SK-N-SH (cell line): ENCODE data around the gene MMP3. TPM values are rescaled to one million over a fixed set of nuclear protein-coding genes. Genes with fewer than 3 reads are reported as not detected.

Experiments
- CTCF ChIA-PET: fragments of 300-600, 350-600 bp; formaldehyde crosslinking; extraction: SDS; loops from one replicate; lab custom pipeline; 2021; lab: Yijun Ruan, JAX
- POLR2A ChIA-PET: fragments of 350-600 bp; sonication (Branson Sonifier 250); formaldehyde crosslinking; extraction: SDS; loops from one replicate; lab custom pipeline; 2020; ENCODE audit warnings: antibody characterized with exemption, inconsistent platforms; lab: Yijun Ruan, JAX
- DNase-seq: peaks from one replicate; pipeline ENCODE4 v3.0.0; 2012
- H2AFZ ChIP-seq: fragments of 200-600 bp; sonication (generic); 2 replicates; pipeline ENCODE4 v1.8.1; 2016; ENCODE audit warnings: antibody characterized with exemption, mild to moderate bottlenecking, low read depth
- H3F3A ChIP-seq: fragments of 200-600 bp; sonication (generic); replicated peaks from 2 replicates; pipeline ENCODE3; 2016; ENCODE audit warnings: antibody characterized with exemption, mild to moderate bottlenecking; ENCODE audit not compliant: insufficient read depth
- H3K27ac ChIP-seq, 2 experiments: fragments of 200-500 bp in 1 of 2; fragments of 200-600 bp in 1 of 2; sonication (Bioruptor generic) in 1 of 2; sonication (generic), shearing (Covaris generic) in 1 of 2; 2 replicates each; pipeline versions ENCODE4 v1.5.1 to v1.6.1; 2014 to 2016; ENCODE audit warnings: low read depth in 2 of 2, inconsistent platforms in 1 of 2, low read length in 1 of 2, mild to moderate bottlenecking in 1 of 2, mixed read lengths in 1 of 2
- H3K27me3 ChIP-seq: fragments of 200-600 bp; sonication (generic), shearing (Covaris generic); 2 replicates; pipeline ENCODE4 v1.6.1; 2016; ENCODE audit warnings: mixed run types; ENCODE audit not compliant: insufficient read depth
- H3K36me3 ChIP-seq, 2 experiments: fragments of 200-500 bp in 1 of 2; fragments of 200-600 bp in 1 of 2; sonication (Bioruptor generic) in 1 of 2; sonication (generic) in 1 of 2; replicated peaks in 1 of 2; 2 replicates each; pipeline versions ENCODE3 to v1.5.1; 2014 to 2016; ENCODE audit warnings: low read length in 1 of 2, mild to moderate bottlenecking in 1 of 2; ENCODE audit not compliant: insufficient read depth in 2 of 2, control insufficient read depth in 1 of 2
- H3K4me1 ChIP-seq, 2 experiments: fragments of 200-500 bp in 1 of 2; fragments of 200-600 bp in 1 of 2; sonication (Bioruptor generic) in 1 of 2; sonication (generic), shearing (Covaris generic) in 1 of 2; 2 replicates each; pipeline versions ENCODE4 v1.5.1 to v1.6.1; 2014 to 2016; ENCODE audit warnings: low read depth in 1 of 2, low read length in 1 of 2, mixed run types in 1 of 2; ENCODE audit not compliant: insufficient read depth in 2 of 2, control insufficient read depth in 1 of 2
- H3K4me2 ChIP-seq: fragments of 200-600 bp; sonication (generic), shearing (Covaris generic); 2 replicates; pipeline ENCODE4 v1.6.1; 2017; ENCODE audit warnings: mixed run types
- H3K4me3 ChIP-seq, 2 experiments: fragments of 200-500 bp in 1 of 2; fragments of 200-600 bp in 1 of 2; sonication (Bioruptor generic) in 1 of 2; sonication (generic), shearing (Covaris generic) in 1 of 2; 2 replicates each; pipeline versions ENCODE4 v1.5.1 to v1.8.1; 2014 to 2016; ENCODE audit warnings: low read depth in 2 of 2, inconsistent platforms in 1 of 2, low read length in 1 of 2, mild to moderate bottlenecking in 1 of 2, mixed read lengths in 1 of 2, moderate library complexity in 1 of 2
- H3K79me2 ChIP-seq: fragments of 200-600 bp; sonication (generic); 2 replicates; pipeline ENCODE4 v1.8.1; 2017; ENCODE audit warnings: mild to moderate bottlenecking; ENCODE audit not compliant: insufficient read depth
- H3K9ac ChIP-seq: fragments of 200-600 bp; sonication (generic); 2 replicates; pipeline ENCODE4 v1.6.1; 2017; ENCODE audit warnings: mixed run types
- H3K9me2 ChIP-seq: fragments of 200-600 bp; sonication (generic); 2 replicates; pipeline ENCODE4 v1.6.1; 2017; ENCODE audit warnings: mixed run types
- H3K9me3 ChIP-seq: fragments of 200-600 bp; sonication (generic); 2 replicates; pipeline ENCODE4 v1.6.1; 2017; ENCODE audit warnings: mixed run types, mild to moderate bottlenecking, moderate library complexity
- H4K20me1 ChIP-seq: fragments of 200-600 bp; sonication (generic); 2 replicates; pipeline ENCODE4 v1.6.1; 2017; ENCODE audit warnings: mild to moderate bottlenecking, mixed run types; ENCODE audit not compliant: insufficient read depth
- CHD2 ChIP-seq: fragments of 150-350 bp; IDR thresholded peaks from 2 replicates; pipeline ENCODE4 v1.6.1; 2018; ENCODE audit warnings: low read length; ENCODE audit not compliant: partially characterized antibody
- EP300 ChIP-seq, 2 experiments: IDR thresholded peaks; 2 replicates each; pipeline versions ENCODE4 v1.4.0 to v1.6.1; 2012; ENCODE audit warnings: borderline replicate concordance in 1 of 2, low read depth in 1 of 2, low read length in 1 of 2
- EZH2phosphoT487 ChIP-seq: fragments of 200-600 bp; sonication (generic); IDR thresholded peaks from 2 replicates; pipeline ENCODE4 v1.6.1; 2017; ENCODE audit warnings: low read depth, mixed run types, mild to moderate bottlenecking, antibody characterized with exemption, moderate library complexity, borderline replicate concordance
- JUND ChIP-seq: IDR thresholded peaks from 2 replicates; pipeline ENCODE4 v1.4.0; 2012
- MAX ChIP-seq: IDR thresholded peaks from 2 replicates; pipeline ENCODE4 v1.4.0; 2012; ENCODE audit warnings: low read depth
- MEF2A ChIP-seq: IDR thresholded peaks from 2 replicates; pipeline ENCODE4 v1.4.0; 2012; ENCODE audit warnings: low read depth, borderline replicate concordance
- NRF1 ChIP-seq: IDR thresholded peaks from 2 replicates; pipeline ENCODE4 v1.6.1; 2012; ENCODE audit warnings: low read depth, mild to moderate bottlenecking, low read length
- RAD21 ChIP-seq: IDR thresholded peaks from 2 replicates; pipeline ENCODE4 v1.6.1; 2012; ENCODE audit warnings: mild to moderate bottlenecking, low read length
- RXRA ChIP-seq: IDR thresholded peaks from 2 replicates; pipeline ENCODE4 v1.4.0; 2012; ENCODE audit warnings: low read depth, mild to moderate bottlenecking, borderline replicate concordance
- SIN3A ChIP-seq: IDR thresholded peaks from 2 replicates; pipeline ENCODE4 v1.6.1; 2012; ENCODE audit warnings: low read depth, mild to moderate bottlenecking, low read length, moderate library complexity, borderline replicate concordance
- TAF1 ChIP-seq: IDR thresholded peaks from 2 replicates; pipeline ENCODE4 v1.6.1; 2012; ENCODE audit warnings: low read depth, mild to moderate bottlenecking, low read length, moderate library complexity, borderline replicate concordance
- TEAD4 ChIP-seq: IDR thresholded peaks from 2 replicates; pipeline ENCODE4 v1.4.0; 2012; ENCODE audit warnings: mild to moderate bottlenecking, borderline replicate concordance; ENCODE audit not compliant: insufficient read depth
- USF1 ChIP-seq: IDR thresholded peaks from 2 replicates; pipeline ENCODE4 v1.4.0; 2012; ENCODE audit warnings: low read depth, borderline replicate concordance
- USF2 ChIP-seq: fragments of 150-350 bp; IDR thresholded peaks from 2 replicates; pipeline ENCODE4 v1.6.1; 2017; ENCODE audit warnings: antibody characterized with exemption, low read length, low read depth, borderline replicate concordance
- YY1 ChIP-seq: IDR thresholded peaks from 2 replicates; pipeline ENCODE4 v1.4.0; 2012; ENCODE audit warnings: low read depth, mild to moderate bottlenecking
- WGBS: methylation state at CpG from one replicate; pipeline ENCODE4 v1.1.6; 2017; ENCODE audit warnings: low lambda C conversion rate; 5-methylcytosine and 5-hydroxymethylcytosine counted together
- polyA plus RNA-seq, 3 experiments: library from polyadenylated mRNA; depleted of rRNA; stranded (reverse); fragments of >200 nt; gene quantifications; 2 replicates each; pipeline ENCODE4 v1.2.3, GENCODE V29; 2012
- TF ChIP-seq, protein P1 (sequence below): fragments of 200-600 bp; sonication (generic); IDR thresholded peaks from 2 replicates; pipeline ENCODE4 v1.6.1; 2017; ENCODE audit warnings: antibody characterized with exemption, mild to moderate bottlenecking, moderate library complexity
- TF ChIP-seq, protein P2 (sequence below): IDR thresholded peaks from 2 replicates; pipeline ENCODE4; 2012

Gene MMP3
- polyA plus RNA-seq, 1 of the 3 experiments (the other 2 are of a cell fraction), result 39.3 TPM

DNA sequence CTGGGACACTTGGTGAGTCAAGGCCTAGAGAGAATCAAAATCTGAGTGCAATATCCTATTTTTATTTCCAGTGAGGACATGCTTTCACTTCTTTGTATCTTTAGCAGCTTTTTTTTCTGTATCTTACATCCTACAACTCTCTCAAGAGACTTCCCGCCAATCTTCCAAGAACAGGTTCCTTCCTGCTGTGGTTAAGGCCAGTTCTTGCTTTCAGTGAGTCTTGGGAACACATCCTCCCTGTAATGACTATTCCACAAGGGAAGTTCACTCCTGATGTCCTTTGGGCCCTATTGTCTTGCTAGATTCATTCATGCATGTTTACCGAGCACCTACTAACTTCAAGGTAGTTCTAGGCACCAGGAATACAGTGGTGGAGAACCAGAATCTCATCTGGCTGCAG, 35.2 kb upstream of the MMP3 start:
- no peak overlapping the region for H3K27ac ChIP-seq
- ChIA-PET CTCF (no interaction called here), POLR2A (no interaction called here)
- DNase-seq, result no peak
- peaks cover 2% of the 10 kb centered on the region for H3F3A ChIP-seq
- TF ChIP-seq MAX (no peak), EP300 (IDR thresholded peaks at IDR 0.05; ENCODE audit: borderline replicate concordance in 1 of 2, low read depth in 1 of 2, low read length in 1 of 2) (no peak), JUND (no peak), MEF2A (no peak), EZH2phosphoT487 (no peak), USF1 (no peak), NRF1 (no peak), RAD21 (no peak), CHD2 (no peak), TAF1 (no peak), TEAD4 (no peak), USF2 (no peak), SIN3A (no peak), RXRA (no peak), YY1 (no peak)
- TF ChIP-seq, protein P1, sequence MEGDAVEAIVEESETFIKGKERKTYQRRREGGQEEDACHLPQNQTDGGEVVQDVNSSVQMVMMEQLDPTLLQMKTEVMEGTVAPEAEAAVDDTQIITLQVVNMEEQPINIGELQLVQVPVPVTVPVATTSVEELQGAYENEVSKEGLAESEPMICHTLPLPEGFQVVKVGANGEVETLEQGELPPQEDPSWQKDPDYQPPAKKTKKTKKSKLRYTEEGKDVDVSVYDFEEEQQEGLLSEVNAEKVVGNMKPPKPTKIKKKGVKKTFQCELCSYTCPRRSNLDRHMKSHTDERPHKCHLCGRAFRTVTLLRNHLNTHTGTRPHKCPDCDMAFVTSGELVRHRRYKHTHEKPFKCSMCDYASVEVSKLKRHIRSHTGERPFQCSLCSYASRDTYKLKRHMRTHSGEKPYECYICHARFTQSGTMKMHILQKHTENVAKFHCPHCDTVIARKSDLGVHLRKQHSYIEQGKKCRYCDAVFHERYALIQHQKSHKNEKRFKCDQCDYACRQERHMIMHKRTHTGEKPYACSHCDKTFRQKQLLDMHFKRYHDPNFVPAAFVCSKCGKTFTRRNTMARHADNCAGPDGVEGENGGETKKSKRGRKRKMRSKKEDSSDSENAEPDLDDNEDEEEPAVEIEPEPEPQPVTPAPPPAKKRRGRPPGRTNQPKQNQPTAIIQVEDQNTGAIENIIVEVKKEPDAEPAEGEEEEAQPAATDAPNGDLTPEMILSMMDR, result no peak
- TF ChIP-seq, protein P2, sequence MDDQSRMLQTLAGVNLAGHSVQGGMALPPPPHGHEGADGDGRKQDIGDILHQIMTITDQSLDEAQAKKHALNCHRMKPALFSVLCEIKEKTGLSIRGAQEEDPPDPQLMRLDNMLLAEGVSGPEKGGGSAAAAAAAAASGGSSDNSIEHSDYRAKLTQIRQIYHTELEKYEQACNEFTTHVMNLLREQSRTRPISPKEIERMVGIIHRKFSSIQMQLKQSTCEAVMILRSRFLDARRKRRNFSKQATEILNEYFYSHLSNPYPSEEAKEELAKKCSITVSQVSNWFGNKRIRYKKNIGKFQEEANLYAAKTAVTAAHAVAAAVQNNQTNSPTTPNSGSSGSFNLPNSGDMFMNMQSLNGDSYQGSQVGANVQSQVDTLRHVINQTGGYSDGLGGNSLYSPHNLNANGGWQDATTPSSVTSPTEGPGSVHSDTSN, result no peak
- no peaks in the 10 kb centered on the region for H3K36me3 ChIP-seq
- no peaks in the 10 kb centered on the region for H3K79me2 ChIP-seq
- H3K27me3 ChIP-seq, result no peaks in the 10 kb centered on the region
- H3K9me2 ChIP-seq, result no peaks in the 10 kb centered on the region
- no peak overlapping the region for H3K9ac ChIP-seq
- H3K4me3 ChIP-seq, result no peak overlapping the region
- no peaks in the 10 kb centered on the region for H4K20me1 ChIP-seq
- peaks cover 0 to 5% of the 10 kb centered on the region in 2 experiments; a peak in 1 of 4 replicates for H3K4me1 ChIP-seq
- H3K9me3 ChIP-seq, result no peaks in the 10 kb centered on the region
- WGBS, result 47% methylated on average over 2 of the region's 2 CpGs
- H3K4me2 ChIP-seq, result no peak overlapping the region
- no peak overlapping the region for H2AFZ ChIP-seq
